NCI-H2196 (cell line): ENCODE data around the gene HACD2.
A peak's percentile ranks its signal among the peaks of the same experiment; 100 is the strongest.
"Not testable (repeated sequence)": the region's sequence is repeated elsewhere in the genome, so short reads cannot be mapped to it uniquely, and the experiment has no call there.

Experiments
- DNase-seq: peaks from one replicate; lab custom pipeline; 2025; ENCODE audit not compliant: unreplicated experiment; lab: John Stamatoyannopoulos, UW

Gene HACD2

DNA sequence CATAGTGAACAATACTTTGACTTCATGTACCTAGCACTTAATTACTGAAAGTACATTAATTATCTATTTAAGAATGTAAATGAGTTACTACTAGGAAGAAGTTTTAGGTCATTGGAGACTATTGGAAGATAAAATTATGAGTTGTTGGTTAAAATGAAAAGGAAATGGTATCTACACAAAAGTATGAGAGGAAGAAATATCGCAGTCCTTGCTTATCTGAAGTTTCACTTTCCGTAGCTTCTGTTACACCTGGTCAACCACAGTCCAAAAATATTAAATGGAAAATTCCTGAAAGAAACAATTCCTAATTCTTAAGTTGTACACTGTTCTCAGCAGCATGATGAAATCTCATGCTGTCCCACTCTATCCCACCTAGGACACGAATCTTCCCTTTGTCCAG lies 57.8 kb downstream of the HACD2 start:
- no peak for DNase-seq

DNA sequence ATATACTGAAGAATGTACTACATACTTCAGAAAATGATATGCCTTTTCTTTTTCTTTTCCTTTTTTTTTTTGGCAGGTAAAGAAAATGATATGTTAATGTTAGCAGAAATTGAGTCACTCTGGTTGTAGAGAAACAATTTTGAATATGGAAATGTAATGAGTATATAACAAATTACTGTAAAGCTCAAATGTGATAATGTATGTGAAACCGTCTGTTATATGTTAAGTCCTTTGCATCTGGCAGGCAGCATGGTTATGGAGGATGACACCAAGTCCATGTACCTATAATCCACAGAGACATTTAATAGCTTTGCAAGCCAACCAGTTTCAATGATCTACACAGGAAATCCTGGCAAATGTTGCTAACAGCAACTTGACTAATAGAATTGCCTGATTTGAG lies 58.4 kb downstream of the HACD2 start:
- DNase-seq, result no peak

DNA sequence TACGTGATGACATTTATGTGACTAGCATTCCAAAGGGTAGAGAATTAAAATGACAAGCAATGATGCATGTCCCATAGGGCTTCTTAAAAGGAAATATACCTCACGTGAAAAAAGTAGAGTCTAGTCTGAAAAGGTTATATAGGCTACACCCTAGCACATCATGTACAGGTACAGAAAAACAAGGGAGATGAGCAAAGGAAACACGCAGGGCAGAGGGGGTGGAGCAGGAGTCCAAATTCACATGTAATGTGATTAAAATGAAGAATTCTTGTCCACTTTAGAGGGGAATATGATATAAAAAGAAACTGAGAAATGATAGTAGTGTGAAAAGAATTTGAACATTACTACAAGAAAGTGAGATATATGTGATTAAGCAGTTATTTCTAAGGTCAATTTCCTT lies 59.4 kb downstream of the HACD2 start:
- DNase-seq, result no peak

DNA sequence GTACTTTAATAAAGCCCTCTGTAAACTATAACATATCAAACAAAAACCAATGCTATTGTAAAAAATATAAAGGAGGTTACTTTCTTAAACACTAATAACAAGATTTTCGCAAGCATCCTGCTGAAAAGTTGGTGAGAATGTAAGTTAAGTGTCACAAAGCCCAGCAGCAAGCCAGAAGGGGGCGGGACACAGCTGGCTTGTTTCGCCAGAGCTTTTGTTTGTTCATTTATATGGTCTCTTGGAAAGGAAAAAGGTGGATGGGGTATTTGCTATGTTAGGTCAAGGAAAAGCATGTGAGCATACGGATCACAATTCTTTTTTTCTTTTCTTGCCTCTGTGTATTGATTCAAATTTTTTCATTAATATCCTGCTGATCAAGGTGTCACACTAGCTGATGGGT lies 59.9 kb downstream of the HACD2 start:
- DNase-seq, result no peak

DNA sequence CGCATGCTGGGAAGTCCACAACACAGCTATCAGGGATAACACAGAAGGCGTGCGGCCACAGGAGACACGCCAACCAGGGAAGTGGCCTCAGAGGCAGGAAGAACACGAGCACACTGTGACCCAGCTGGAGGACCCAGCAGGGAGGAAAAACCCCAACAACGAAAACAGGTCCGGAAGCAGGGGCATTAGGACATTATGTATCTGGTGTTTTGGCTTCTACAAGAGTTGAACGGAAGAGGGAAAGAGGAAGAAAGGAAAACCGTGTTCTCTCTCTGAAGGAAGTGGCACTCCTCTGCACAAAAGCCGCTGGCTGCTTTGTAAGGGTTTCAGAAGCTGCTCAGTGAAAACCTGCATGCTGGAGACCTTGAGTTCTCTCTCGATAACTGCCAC lies 61.8 kb downstream of the HACD2 start:
- DNase-seq, result no peak

DNA sequence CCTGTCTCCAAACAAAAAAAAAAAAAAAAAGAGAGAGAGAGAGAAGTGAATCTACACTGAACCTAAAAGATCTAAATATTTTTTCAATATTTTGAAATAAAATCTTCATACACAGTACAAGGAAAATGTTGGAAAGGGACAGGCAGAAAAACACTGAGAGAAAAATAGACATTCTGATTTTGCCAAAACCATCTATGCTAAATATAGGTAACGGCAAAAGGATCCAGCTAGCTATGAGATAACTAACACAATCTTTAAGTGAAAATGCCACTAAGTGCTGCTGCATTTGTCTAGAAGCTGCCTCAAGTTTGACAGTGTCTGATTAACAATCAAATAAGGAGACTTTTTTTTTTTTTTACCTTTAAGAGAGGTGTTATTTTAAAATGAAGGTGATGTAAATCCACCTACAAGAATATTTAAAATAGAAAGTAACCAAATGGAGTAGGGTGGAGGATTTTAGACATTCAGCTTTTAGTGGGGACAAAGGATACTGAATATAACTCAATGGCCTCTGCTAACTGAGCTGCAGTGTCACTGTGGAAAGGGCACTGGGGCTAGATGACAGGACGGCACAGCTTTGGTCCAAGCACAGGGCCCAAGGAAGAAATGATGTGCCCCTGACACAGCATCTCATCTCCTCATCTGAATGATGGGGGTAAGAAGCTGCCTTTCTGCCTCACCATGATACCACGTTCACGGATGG lies 62.4 kb downstream of the HACD2 start:
- DNase-seq, result no peak

DNA sequence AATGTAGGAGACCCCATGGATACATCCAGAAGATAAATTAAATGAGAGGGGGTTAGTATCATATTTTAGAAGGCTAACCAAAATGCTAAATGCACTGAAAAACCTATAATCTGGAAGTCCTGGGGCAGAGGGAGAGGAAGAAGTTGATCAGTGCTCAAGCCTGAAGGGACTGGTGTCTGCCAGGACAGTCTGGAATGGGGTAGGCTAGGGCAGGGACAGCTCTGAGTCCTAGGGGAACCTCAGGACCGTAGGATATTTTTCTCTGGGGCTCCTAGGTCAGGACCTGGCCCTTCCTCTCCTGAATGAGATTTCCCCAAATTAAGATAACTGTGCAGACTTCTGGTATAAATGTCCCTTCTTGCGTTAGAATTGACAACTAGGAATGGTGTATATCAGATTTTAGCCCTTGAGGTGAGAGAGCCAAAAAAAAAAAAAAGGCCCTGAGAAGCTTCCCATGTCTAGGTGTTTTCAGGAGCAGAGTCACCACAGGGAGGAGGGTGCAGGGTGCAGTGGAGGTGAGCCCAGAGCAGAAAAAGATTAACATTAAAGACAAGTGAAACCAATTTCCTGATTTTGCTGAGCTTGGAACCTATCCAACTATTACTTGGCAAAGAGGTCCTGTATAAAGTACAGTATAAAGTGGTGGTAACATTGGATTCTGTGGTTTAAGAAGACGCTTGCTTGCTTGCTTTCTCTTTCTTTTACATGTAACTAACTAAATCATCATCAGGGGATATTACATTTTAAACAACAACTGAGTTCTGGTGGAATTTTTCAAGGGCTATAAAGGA lies 63.5 kb downstream of the HACD2 start:
- DNase-seq, result peak; percentile 50

DNA sequence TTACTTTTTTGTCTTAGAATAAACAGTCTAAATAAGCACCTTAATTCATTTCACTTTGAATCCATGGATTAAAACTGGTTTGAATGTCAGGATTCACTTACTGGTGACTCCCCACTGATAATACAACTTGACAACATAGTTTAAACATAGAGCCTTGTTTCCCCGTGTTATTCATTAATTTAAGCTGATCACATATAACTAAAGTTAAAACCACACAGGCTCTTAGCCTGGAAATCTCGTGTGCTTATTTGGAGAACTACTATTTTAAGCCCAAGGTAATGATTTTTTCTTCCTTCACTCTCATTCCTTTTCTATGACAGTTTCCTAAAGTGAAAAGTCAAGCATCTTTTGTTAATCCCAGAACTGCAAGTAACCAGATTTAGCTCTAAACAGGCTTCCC lies 64.2 kb downstream of the HACD2 start:
- DNase-seq, result no peak

DNA sequence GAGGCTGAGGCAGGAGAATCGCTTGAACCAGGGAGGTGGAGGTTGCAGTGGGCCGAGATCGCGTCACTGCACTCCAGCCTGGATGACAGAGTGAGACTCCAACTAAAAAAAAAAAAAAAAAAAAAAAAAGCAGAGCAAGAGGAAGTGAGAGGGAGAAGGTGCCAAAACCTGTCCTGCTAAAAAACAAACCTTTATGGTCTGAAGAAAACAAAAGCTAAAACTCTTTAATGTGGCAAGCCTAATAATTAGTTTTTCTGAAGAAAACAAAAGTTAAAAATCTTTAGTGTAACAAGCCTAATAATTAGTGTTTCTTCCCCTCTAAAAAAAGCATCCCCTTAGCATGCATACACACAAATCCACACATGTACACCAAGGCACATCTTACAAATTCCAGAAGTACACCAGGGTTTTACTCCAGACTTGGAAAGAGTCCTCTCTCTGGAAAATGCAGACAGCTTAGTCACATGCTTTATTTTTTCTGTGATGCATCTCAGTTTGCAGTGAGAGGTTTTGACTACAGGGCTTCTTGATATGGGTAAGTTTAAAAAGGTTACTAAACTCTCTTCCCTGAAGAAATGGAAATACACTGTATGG lies 65.9 kb downstream of the HACD2 start:
- DNase-seq, result no peak

DNA sequence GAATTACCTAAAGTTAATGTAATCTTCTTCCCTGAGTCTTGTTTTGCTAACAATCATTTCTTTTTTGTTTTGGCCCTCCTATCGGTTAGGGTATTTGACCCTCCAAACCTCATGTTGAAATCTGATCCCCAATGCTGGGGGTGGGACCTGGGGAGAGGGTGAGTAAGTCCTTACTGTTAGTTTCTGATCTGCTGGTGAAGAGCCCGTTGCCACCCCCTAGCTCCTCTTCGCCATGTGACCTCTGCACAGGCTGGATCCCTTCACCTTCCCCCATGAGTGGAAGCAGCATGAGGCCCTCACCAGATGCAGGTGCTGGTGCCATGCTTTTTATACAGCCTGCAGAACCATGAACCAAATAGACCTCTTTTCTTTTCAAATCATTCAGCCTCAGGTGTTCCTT lies 73.1 kb downstream of the HACD2 start:
- DNase-seq, result no peak

DNA sequence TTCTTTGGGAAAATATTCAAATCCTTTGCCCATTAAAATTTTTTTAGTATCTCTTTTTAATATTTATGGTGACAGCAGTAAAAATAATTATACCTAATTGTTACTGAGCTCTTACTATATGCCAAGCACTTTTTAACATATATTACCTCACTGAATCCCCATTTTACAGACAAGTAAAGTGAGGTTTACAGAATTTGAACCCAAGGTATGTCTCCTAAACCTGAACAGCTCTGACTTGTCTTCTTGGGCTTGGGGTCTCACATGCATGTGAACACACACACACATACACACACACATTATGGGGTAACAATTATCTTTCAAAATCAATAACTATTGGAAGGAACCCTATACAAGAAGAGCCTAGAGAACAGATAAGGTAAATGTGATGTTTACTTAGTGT lies 73.8 kb downstream of the HACD2 start:
- DNase-seq, result no peak

DNA sequence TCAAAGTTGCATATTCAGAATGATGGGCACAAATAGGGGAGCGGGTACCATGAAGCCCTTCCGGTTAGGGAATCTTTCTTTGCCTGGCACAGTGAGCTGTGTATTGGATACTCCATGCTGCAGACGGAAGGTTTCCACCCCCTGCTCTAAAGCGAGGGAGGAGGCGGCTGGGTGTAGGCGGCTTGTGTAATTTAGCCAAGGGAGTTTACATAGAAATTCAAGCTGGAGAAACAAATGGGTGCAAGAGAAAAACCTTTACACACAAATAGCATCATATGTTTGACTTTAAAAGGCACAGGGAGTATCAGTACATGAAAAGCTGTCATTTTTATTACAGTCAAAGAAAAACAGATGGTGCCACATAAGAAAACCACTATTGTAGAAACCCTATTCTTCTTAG lies 76.7 kb downstream of the HACD2 start:
- peak; percentile 20 for DNase-seq

GRCh38 chr3:123505820-123506219 lies 79.0 kb downstream of the HACD2 start:
- no peak for DNase-seq

DNA sequence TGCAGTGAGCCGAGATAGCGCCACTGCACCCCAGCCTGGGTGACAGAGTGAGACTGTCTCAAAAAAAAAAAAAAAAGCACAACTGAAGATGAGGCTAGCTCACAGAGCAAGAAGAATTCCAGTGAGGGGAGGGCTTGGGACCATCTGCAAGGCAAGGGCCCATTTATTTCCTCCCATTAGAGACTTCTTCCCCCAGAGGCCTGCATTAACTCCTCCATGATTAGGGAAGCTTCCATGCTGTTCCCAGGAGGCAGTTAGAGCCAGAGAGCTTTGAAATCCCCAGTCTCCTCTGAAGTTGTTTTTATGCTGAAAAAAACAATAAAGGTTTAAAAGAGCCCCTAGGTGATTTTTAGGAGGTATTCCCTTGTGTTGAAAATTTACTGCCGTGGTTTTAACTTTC lies 81.7 kb downstream of the HACD2 start:
- no peak for DNase-seq

DNA sequence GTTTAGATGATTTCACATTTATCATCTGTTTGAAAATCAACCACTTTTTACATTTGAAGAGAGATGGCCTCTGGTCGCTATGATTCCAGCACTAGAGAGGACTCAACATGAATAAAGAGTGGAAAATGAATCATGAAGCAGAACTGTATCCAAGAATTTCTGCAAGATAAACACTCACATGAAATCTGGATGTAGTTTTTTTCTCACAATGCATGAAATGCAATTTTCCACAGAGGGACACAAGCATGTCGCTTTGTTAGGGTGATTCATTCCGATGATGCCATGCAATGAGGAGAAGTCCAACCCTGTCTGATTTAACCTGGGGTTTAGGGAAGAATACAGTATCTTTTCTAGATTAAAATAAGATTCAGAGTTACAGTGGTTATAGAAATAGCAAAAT lies 85.5 kb downstream of the HACD2 start:
- no peak for DNase-seq

- no peak for DNase-seq
Observed at GRCh38 chr3:123498761-123499160, 86.1 kb downstream of the HACD2 start.

GRCh38 chr3:123493912-123494311 lies 90.9 kb downstream of the HACD2 start:
- DNase-seq, result no peak

GRCh38 chr3:123491966-123492587 lies 92.8 kb downstream of the HACD2 start:
- DNase-seq, result no peak

DNA sequence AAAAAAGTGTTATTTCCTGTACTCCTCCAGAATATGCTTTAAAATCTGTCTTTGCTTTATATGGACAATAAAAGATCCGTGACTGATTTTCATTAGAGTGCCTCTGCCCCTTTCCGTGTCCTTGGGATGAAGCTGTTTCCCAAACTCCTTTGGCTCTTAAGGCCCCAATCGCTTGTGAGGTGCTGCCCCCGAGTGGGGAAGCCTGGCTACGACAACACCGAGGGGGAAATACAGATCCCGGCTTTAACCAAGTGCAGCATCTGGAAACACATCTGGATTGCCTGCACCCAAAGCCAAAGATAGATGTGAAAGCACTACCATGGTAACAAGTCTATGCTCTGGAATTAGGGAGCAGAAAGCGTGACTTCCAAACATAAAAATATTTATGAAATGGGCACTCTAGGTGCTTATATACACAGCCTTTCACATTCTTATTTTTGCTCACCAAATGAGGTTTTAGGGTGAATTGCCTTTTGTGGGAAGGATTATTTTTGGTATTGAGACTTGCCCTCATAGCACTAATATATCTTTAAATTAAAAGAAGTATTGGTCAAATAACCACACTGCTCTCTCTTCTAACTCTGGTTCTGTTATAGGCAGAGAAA lies 95.4 kb downstream of the HACD2 start:
- DNase-seq, result peak; percentile 81

DNA sequence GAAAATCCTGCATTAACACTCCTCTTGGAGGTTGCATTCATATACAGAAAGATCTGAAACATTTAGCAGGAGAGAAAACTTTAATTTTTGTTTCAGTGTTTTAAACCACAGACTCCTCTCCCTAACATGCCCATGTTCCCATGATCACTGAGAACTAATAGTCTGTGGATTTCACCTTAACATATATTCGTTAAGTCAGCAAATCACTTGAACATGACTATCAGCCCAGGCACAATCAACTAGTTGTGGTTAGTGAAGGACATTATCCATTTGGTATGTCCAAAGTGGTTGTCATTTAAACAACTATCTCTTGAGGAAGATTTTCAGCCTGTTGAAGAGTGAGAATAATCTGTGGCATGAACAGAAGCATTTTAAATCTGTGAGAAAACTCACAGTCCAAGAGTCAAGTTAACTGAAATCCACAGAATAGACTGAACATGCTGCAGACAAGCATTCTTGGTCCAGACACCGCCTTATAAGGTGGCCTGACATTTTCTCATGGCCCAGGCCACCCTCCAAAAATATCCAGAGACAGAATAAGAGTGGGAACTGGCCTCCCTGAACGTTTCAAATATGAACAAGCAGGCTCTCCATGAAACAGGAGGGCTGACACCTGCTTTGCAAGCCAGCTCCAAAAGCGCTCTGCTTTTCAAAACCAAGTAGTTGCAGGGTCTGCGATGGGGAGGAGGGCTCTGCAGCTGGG lies 96.1 kb downstream of the HACD2 start:
- no peak for DNase-seq

DNA sequence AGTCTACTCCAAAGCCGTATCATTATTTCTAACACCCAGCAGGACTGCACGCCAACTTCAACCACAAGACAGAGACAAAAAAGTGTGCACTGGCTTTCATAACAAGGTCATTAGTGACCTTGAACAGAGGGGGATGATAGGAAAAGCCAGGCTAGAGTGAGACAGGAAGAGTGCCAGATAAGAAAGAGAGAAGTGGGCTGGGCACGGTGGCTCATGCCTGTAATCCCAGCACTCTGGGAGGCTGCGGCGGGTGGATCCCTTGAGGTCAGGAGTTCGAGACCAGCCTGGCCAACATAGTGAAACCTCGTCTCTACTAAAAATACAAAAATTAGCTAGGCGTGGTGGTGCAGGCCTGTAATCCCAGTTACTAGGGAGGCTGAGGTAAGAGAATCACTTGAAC lies 97.8 kb downstream of the HACD2 start:
- not testable (repeated sequence) for DNase-seq
